ENCODE measurements around the gene CD300LD.

The CD300LD gene

DNA sequence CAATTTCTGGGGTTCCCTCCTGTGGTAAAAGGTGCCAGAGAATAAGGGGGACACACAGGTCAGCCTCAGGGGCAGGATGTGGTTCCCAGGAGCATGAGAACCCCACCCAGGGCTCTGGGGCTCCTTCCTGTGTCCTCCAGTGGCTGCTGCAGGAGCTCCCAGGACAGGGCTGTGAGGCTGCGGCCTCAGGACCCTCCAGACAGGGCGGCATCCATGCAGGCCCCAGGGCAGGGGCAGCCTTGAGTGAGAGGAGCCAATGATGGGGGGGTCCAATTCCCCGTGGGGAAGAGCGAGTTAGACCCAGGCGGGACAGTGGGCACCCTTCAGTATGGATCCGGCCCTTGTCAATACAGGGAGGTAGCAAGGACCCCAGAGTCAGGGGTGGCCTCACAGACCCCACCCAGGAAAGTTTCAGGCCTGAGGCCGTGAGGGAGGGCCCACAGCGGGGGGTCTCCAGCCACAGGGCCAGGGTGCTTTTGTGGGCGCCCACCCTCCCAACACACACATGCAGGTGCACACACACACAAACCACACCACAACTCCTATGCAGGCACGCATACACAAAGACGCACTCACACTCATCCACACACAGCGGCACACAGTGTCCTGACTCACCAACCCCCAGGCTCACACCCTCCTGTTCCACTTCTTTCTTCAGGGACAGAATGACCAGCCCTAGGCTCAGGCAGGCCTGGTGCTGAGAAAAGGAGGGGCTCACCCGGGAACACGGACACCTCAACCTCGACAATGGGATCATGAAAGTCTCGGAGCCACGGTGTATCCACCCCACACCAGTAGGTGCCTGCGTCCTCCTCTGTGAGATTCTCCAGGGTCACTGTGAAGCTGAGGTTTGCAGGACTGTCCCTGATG is 48.0 kb downstream of the CD300LD start:
- no peak for DNase-seq (ENCODE audit: low read depth)

DNA sequence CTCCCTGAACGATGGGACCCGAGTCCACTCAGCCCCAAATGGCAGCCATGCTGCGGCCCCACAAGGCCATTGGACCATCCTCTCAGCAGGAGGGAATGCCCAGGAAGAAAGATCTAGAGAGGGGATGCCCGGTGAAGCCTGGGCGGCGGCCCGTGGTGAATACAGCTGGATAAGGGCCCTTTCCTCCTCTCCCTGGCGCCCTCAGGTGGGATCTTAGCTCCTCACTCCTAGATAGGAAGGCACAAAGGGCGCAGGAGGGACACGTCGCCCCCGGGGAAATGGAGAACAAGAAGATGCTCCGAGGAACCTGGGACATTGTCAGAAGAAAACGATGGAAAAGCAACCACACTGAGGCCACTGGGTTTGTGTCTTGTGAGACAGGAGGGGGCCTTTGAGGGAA is 48.7 kb downstream of the CD300LD start:
- no peak for DNase-seq (ENCODE audit: low read depth)

DNA sequence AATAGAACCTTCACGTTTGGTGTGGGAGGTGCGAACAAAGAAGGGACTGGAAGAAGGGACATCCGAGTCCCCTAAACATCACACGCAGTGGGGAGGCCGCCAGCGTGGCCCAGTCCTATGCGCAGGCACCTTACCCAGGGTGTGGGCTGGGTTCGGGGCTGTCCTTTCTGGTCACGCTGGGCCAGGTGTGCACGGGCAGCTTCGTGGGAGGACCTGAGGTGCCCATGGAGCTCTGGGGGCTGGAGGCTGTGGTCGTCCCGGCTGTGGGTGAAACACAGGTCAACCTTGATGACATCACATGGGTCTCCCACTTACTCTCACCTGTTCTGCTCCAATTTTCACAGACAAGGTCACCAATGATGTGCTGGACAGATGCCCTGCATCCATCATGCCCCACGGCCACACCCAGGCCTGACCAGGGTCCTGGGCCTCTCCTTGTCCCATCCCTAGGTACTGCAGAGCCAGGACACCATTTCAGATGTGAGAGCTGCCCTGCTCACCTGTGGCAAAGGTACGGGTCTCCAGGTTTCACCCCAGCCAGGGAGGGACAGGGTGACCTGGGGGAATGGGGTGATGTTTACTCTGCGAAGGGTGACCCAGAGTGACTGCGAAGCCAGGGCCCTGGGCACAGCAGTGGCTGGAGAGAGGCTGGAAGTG is 49.2 kb downstream of the CD300LD start:
- DNase-seq (ENCODE audit: low read depth): no peak

DNA sequence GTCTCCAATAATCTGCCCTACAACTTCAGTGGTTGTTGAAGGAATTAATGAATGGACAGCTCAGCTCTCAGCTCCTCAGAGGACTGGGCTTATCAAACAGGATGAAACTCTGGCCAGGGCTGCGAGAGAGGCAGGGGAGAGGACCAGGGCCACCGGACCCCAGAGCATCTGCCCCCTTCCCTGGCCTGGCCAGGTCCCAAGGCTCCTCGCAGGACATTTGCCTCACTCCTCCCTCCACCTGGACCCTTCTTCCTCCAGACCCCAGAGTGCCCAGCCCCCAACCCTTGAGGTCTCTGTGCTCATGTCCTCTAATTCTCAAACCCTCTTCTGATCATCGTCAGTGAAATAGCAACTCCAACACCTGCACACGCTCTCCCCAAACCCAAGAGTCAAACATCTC is 49.9 kb downstream of the CD300LD start:
- no peak for DNase-seq (ENCODE audit: low read depth)

DNA sequence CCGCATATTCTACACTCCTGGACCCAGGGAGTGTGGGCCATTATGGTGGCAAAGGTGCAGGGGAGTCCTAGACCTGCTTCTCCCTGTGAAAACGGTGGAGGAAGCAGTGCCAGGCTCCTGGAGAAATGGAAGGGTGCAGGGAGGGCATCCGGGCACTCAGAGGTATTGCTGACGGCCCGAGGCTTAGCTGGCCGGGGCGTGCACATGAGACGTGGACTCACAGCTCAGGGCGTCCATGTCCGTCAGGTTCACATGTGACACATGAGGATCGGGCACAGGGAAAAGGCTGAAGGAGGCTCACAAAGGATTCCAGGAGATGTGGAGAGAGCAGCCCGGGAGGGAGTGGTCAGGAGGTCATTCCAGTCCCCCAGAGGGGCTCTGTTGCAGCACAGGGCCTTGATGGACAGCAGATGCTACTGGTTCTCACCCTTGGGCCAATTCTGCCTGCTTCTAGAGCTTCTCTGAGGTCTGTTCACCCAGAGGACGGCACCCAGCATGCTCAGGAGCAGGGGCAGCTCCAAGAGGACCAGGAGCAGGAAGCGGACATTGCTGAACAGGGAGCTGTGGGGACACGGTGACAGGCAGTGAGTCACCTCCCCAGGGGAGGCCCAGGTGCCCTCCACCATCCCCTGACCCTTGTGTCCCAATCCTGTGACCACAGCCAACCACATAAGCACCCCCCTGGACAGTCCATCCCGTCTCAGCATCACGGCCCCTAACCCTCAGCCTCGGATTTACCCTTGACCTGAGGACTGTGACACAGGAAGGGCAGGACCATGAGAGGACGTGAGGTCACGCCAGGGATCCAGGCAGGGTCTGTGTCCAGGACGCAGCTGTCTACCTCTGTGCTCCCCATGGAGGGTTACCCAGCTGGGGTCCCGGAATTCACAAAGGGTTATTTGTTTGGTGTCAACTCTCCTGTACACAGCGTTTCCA is 50.6 kb downstream of the CD300LD start:
- DNase-seq (ENCODE audit: low read depth): no peak

DNA sequence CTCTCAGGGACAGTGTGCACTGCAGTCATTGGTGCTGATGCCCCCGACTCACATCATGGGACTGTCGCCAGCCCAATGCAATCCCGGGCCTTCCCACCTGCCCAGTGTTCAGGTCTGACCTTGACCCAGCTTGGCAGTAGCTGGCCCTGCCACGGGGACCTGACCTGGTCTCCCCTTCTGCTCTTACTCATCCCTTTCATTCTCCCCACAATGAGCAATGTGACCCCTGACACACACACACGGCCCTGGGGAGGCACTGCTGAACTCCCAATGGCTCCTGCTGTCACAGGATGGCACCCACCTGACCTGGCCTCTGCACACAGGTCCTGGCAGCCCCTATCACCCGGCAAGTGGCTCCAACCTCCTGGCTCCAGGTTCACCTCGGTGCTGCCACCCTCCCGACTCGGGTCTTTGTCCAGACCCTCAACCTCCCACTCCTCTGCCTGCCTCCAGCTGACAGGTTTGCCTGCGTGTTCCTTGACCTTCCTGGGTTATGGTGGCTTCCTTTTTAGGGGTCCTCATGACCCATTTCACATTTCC is 52.7 kb downstream of the CD300LD start:
- no peak for DNase-seq (ENCODE audit: low read depth)

DNA sequence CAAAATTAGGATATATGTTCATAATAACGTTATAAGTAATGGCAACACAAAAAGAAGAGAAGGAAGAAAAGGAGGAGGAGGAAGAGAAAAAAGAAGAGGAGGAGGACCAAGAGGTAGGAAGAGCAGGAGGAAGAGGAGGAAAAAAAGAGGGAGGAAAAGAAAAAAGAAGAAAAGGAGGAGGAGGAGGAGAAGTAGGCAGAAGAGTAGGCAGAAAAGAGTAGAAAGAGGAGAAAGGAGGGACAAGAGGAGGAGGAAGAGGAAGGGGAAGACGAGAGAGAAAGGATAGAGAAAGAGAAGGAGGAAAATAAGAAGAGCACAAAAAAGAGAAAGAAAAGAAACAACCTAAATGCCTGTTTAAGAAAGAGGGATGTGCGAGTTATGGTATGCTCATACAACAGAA is 55.2 kb downstream of the CD300LD start:
- DNase-seq (ENCODE audit: low read depth): no peak

DNA sequence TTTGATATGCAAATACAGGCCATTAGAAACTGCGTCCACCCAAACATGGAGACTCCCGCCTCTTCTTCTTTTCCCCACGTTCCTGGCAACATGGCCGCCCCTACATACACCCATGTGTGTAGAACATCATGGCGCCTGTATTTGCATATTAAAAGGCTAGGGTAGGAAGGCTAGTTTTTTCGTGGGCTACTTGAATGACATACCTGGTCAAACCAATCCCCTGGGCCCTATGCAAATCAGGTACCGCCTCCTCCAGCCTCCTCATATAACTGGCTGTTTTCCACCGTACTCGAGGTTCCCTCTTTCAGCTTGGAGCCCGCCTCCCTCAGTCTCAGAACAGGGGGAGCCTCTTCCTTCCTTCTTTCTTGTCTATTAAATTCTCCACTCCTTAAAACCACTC is 60.0 kb downstream of the CD300LD start:
- no peak for DNase-seq (ENCODE audit: low read depth)

DNA sequence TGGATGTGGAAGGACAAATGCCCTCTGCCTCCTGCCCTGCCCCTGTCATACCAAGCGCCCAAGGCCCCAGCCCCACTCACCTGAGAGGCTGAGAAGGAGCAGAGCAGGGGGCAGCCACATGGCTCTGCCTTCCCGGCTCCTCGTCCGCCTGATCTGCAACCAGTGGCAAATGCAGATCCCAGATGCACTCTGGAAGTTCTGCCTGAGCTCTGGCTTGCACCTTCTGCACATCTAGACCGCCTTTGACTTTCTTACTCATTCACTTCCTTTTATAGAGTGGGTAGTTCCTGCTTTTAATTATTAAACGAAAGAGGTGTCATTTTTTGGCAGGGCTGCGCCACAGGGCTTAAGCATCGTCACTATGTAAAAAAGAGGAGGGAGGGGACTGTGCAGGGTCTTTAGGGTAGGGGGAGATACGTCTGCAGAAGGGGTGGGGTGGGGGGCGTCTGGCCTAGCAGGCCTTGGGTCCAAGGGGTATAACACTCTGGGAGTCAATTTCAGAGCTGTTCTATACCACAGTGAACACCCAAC is 60.8 kb downstream of the CD300LD start, which contains the start of gene CD300LB:
Gene CD300LB, minus strand, starts transcription at position 245 of the 531 bp plus-strand sequence. Its CDS starts 125 bp downstream, at position 120.
- no peak for DNase-seq (ENCODE audit: low read depth)

DNA sequence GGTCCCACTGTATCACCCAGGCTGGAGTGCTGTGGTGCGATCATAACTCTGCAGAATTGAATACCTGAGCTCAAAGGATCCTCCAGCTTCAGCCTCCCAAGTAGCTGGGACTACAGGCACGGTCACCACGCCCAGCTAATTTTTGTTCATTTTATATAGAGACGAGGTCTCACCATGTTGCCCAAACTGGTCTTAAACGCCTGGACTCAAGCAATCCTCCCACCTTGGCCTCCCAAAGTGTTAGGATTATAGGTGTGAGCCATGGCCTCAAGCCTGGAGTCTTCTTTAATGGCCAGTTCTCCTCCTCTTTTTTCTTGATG is 61.3 kb downstream of the CD300LD start:
- no peak for DNase-seq (ENCODE audit: low read depth)
